Suprapubic skin (tissue), 4 donors: ENCODE results near the gene PIGR. TPM values are rescaled to one million over a fixed set of nuclear protein-coding genes. Genes with fewer than 3 reads are reported as not detected.

Source experiments
- DNase-seq, 2 donors: peaks; one replicate each; pipeline ENCODE4 v3.0.0-alpha.2; 2019; ENCODE audit warnings: low spot score in 2 of 2
- H3K27ac ChIP-seq: fragments of 200-600 bp; sonication (generic); one replicate; pipeline ENCODE4 v1.5.1; 2019
- H3K27me3 ChIP-seq: fragments of 200-600 bp; sonication (generic); one replicate; pipeline ENCODE4 v1.5.1; 2019
- H3K36me3 ChIP-seq: fragments of 200-600 bp; sonication (generic); one replicate; pipeline ENCODE4 v1.5.1; 2019
- H3K4me1 ChIP-seq: fragments of 200-600 bp; sonication (generic); one replicate; pipeline ENCODE4 v1.5.1; 2019
- H3K4me3 ChIP-seq: fragments of 200-600 bp; sonication (generic); one replicate; pipeline ENCODE4 v1.5.1; 2019; ENCODE audit warnings: mild to moderate bottlenecking
- H3K9me3 ChIP-seq: fragments of 200-600 bp; sonication (generic); one replicate; pipeline ENCODE4 v1.5.1; 2019
- CTCF ChIP-seq, 2 donors: fragments of 200-600 bp in 1 of 2; fragments of 450-650 bp in 1 of 2; sonication (generic) in 1 of 2; IDR thresholded peaks; one replicate each; pipeline ENCODE4 v1.5.1; 2016 to 2019; ENCODE audit warnings: antibody characterized with exemption in 2 of 2, mild to moderate bottlenecking in 1 of 2, moderate library complexity in 1 of 2
- EP300 ChIP-seq: sonication (generic); formaldehyde crosslinking; IDR thresholded peaks from one replicate; pipeline ENCODE4 v1.6.1; 2017; ENCODE audit warnings: antibody characterized with exemption
- POLR2A ChIP-seq, 2 donors: fragments of 450-650 bp; IDR thresholded peaks; one replicate each; pipeline ENCODE4 v1.6.1; 2017; ENCODE audit warnings: antibody characterized with exemption in 2 of 2, mild to moderate bottlenecking in 2 of 2, moderate library complexity in 2 of 2
- POLR2AphosphoS5 ChIP-seq, 3 donors: sonication (generic); formaldehyde crosslinking; IDR thresholded peaks; one replicate each; pipeline ENCODE4 v1.6.1; 2017; ENCODE audit warnings: antibody characterized with exemption in 3 of 3
- WGBS: methylation state at CpG from one replicate; pipeline ENCODE4 v1.1.5; 2018; 5-methylcytosine and 5-hydroxymethylcytosine counted together
- total RNA-seq, 4 donors: library from RNA; depleted of rRNA; stranded (reverse); fragments of >200 nt; gene quantifications; one replicate each; pipeline ENCODE4 v1.1.0, GENCODE V29; 2016

Gene PIGR
- total RNA-seq, 4 donors from 2014 or later = 0.49 to 6.4 (median 2.3) TPM

- H3K27ac ChIP-seq = no peak overlapping the region
- no peaks in the 10 kb centered on the region for H3K4me1 ChIP-seq
- no peak for TF ChIP-seq POLR2A (IDR thresholded peaks at IDR 0.05)
- no peak for TF ChIP-seq EP300
- TF ChIP-seq CTCF (IDR thresholded peaks at IDR 0.05) = no peak
- WGBS = 79% methylated on average over 10 of the region's 10 CpGs
- H3K27me3 ChIP-seq = no peaks in the 10 kb centered on the region
- DNase-seq = no peak
- H3K36me3 ChIP-seq = no peaks in the 10 kb centered on the region
- H3K9me3 ChIP-seq = no peaks in the 10 kb centered on the region
- H3K4me3 ChIP-seq = no peak overlapping the region
Measured at GRCh38 chr1:206985162-206985749, 39.0 kb upstream of the PIGR start.

DNA sequence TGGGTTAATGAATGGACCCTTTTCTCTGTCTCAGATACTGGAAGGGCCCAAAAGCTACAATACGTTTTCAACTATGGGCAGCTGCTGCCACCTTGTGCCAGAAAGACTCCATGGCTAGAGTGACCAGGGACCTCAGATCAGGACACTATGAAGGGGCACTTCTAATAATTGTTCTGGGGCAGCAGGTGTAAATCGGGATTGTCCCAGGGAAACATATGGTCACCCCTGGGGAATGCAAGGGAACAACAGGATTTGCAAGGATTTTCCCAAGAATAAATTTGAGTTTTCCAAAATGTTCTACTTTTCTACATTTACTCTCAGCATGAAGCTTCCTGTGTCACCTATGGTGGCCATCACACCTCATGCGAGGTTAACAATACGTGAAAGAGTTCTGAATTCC is 36.0 kb upstream of the PIGR start:
- H3K27me3 ChIP-seq = no peaks in the 10 kb centered on the region
- H3K4me1 ChIP-seq = no peaks in the 10 kb centered on the region
- DNase-seq = no peak
- no peak overlapping the region for H3K27ac ChIP-seq
- TF ChIP-seq POLR2A (IDR thresholded peaks at IDR 0.05) (no peak), CTCF (IDR thresholded peaks at IDR 0.05) (peak; percentile 13 to 36)
- H3K36me3 ChIP-seq = no peaks in the 10 kb centered on the region
- no peaks in the 10 kb centered on the region for H3K9me3 ChIP-seq
- H3K4me3 ChIP-seq = no peak overlapping the region
- 47% methylated on average over 4 of the region's 4 CpGs for WGBS

- WGBS = 76% methylated on average over 3 of the region's 3 CpGs
- TF ChIP-seq EP300 (no peak), POLR2A (IDR thresholded peaks at IDR 0.05) (no peak), CTCF (IDR thresholded peaks at IDR 0.05) (no peak), POLR2AphosphoS5 (IDR thresholded peaks at IDR 0.05) (no peak)
- H3K27ac ChIP-seq = no peak overlapping the region
- no peaks in the 10 kb centered on the region for H3K36me3 ChIP-seq
- no peak overlapping the region for H3K4me3 ChIP-seq
- H3K27me3 ChIP-seq = no peaks in the 10 kb centered on the region
- H3K4me1 ChIP-seq = no peaks in the 10 kb centered on the region
- no peak for DNase-seq
- H3K9me3 ChIP-seq = no peaks in the 10 kb centered on the region
Measured at GRCh38 chr1:206979379-206980043, 33.2 kb upstream of the PIGR start.

- Histone ChIP-seq H3K9me3 (no peaks in the 10 kb centered on the region), H3K36me3 (no peaks in the 10 kb centered on the region), H3K4me1 (no peaks in the 10 kb centered on the region), H3K27me3 (no peaks in the 10 kb centered on the region), H3K27ac (no peak overlapping the region), H3K4me3 (no peak overlapping the region)
- TF ChIP-seq EP300 = no peak
- TF ChIP-seq CTCF (IDR thresholded peaks at IDR 0.05) = no peak
- no peak for TF ChIP-seq POLR2A (IDR thresholded peaks at IDR 0.05)
- TF ChIP-seq POLR2AphosphoS5 (IDR thresholded peaks at IDR 0.05) = no peak
- no peak for DNase-seq
- 83% methylated on average over 7 of the region's 7 CpGs for WGBS
Measured at GRCh38 chr1:206978259-206978658, 32.0 kb upstream of the PIGR start.

GRCh38 chr1:206975306-206975705 is 29.0 kb upstream of the PIGR start:
- Histone ChIP-seq H3K9me3 (no peaks in the 10 kb centered on the region), H3K27me3 (no peaks in the 10 kb centered on the region), H3K36me3 (no peaks in the 10 kb centered on the region), H3K4me3 (no peak overlapping the region), H3K4me1 (no peaks in the 10 kb centered on the region), H3K27ac (no peak overlapping the region)
- DNase-seq = no peak
- TF ChIP-seq CTCF (IDR thresholded peaks at IDR 0.05) (no peak), POLR2A (IDR thresholded peaks at IDR 0.05) (no peak), POLR2AphosphoS5 (IDR thresholded peaks at IDR 0.05) (no peak), EP300 (no peak)
- 100% methylated on average over 1 of the region's 1 CpG for WGBS
